GM23338 (cell line): ENCODE results near the gene SLC19A1. TPM values are rescaled to one million over a fixed set of nuclear protein-coding genes. Genes with fewer than 3 reads are reported as not detected.

ENCODE experiments used
- ATAC-seq: fragments of 200-7000 bp; cut with Tn5 transposase; 3 replicates; pipeline ENCODE4 v1.9.1; 2020
- DNase-seq: peaks from one replicate; pipeline ENCODE4 v3.0.0-alpha.2; 2015; ENCODE audit warnings: low spot score
- H2AFZ ChIP-seq: fragments of 200-600 bp; sonication (generic); 2 replicates; pipeline ENCODE4 v1.8.0; 2016; ENCODE audit warnings: antibody characterized with exemption, mild to moderate bottlenecking, moderate library complexity
- H3F3A ChIP-seq: fragments of 200-600 bp; sonication (generic); replicated peaks from 2 replicates; pipeline ENCODE4 v1.8.0; 2017; ENCODE audit warnings: antibody characterized with exemption, mixed run types, low read depth
- H3K27ac ChIP-seq: fragments of 200-600 bp; sonication (generic); 2 replicates; pipeline ENCODE4 v1.6.1; 2016; ENCODE audit warnings: low read depth
- H3K27me3 ChIP-seq: fragments of 200-600 bp; sonication (generic); 2 replicates; pipeline ENCODE4 v1.8.0; 2016; ENCODE audit warnings: mild to moderate bottlenecking, mixed run types, moderate library complexity; ENCODE audit not compliant: insufficient read depth
- H3K36me3 ChIP-seq: fragments of 200-600 bp; sonication (generic); 2 replicates; pipeline ENCODE4 v1.8.0; 2016; ENCODE audit warnings: mild to moderate bottlenecking; ENCODE audit not compliant: insufficient read depth
- H3K4me1 ChIP-seq: fragments of 200-600 bp; sonication (generic); 2 replicates; pipeline ENCODE4 v1.8.0; 2016; ENCODE audit warnings: mild to moderate bottlenecking, moderate library complexity; ENCODE audit not compliant: insufficient read depth
- H3K4me2 ChIP-seq: fragments of 200-600 bp; sonication (generic); 2 replicates; pipeline ENCODE4 v1.7.1; 2017; ENCODE audit warnings: mixed run types
- H3K4me3 ChIP-seq: fragments of 200-600 bp; sonication (generic); 2 replicates; pipeline ENCODE4 v1.6.1; 2016; ENCODE audit warnings: mixed run types
- H3K79me2 ChIP-seq: fragments of 200-600 bp; sonication (generic); replicated peaks from 2 replicates; pipeline ENCODE4 v1.8.0; 2017; ENCODE audit warnings: mild to moderate bottlenecking; ENCODE audit not compliant: insufficient read depth
- H3K9me2 ChIP-seq: fragments of 200-600 bp; sonication (generic); 2 replicates; pipeline ENCODE4 v1.8.0; 2017; ENCODE audit not compliant: insufficient read depth
- H4K20me1 ChIP-seq: fragments of 200-600 bp; sonication (generic); replicated peaks from 2 replicates; pipeline ENCODE4 v1.8.0; 2017; ENCODE audit warnings: mild to moderate bottlenecking; ENCODE audit not compliant: insufficient read depth
- H3K27ac Mint-ChIP-seq: 2 replicates; pipeline ENCODE4 v1.8.0; 2020; ENCODE audit warnings: inconsistent platforms, mild to moderate bottlenecking, moderate library complexity, mixed read lengths
- H3K27me3 Mint-ChIP-seq: 3 replicates; pipeline ENCODE4 v1.8.0; 2022; ENCODE audit warnings: low read depth, mild to moderate bottlenecking, moderate library complexity, mixed read lengths, inconsistent platforms; ENCODE audit not compliant: insufficient read depth, poor library complexity
- H3K36me3 Mint-ChIP-seq: 3 replicates; pipeline ENCODE4 v1.8.0; 2021; ENCODE audit warnings: low read depth, mild to moderate bottlenecking, inconsistent platforms, moderate library complexity, mixed read lengths
- H3K4me1 Mint-ChIP-seq: 3 replicates; pipeline ENCODE4 v1.8.0; 2020; ENCODE audit warnings: mild to moderate bottlenecking, inconsistent platforms, mixed read lengths
- H3K4me3 Mint-ChIP-seq: 3 replicates; pipeline ENCODE4 v1.8.0; 2021; ENCODE audit warnings: moderate library complexity, mild to moderate bottlenecking, inconsistent platforms, mixed read lengths
- H3K9me3 Mint-ChIP-seq: 3 replicates; pipeline ENCODE4 v1.8.0; 2020; ENCODE audit warnings: moderate library complexity, mild to moderate bottlenecking, inconsistent platforms, mixed read lengths
- CREB1 ChIP-seq: fragments of 250-450 bp; sonication (Bioruptor Pico); IDR thresholded peaks from 2 replicates; pipeline ENCODE4 v1.5.0; 2020; ENCODE audit warnings: low read depth, mild to moderate bottlenecking, moderate library complexity
- CTCF ChIP-seq, 2 experiments: fragments of 200-600 bp in 1 of 2; sonication (generic) in 1 of 2; conservative IDR thresholded peaks; 2 replicates each; pipeline versions ENCODE4 v1.5.1 to v1.6.1; 2016 to 2017; ENCODE audit warnings: antibody characterized with exemption in 2 of 2, low read depth in 2 of 2, mild to moderate bottlenecking in 2 of 2, moderate library complexity in 1 of 2
- ETS1 ChIP-seq: IDR thresholded peaks from 2 replicates; pipeline ENCODE4 v1.6.1; 2016; ENCODE audit warnings: antibody characterized with exemption
- EZH2 ChIP-seq: fragments of 200-600 bp; sonication (generic); IDR thresholded peaks from one replicate; pipeline ENCODE4 v1.8.0; 2017; ENCODE audit warnings: antibody characterized with exemption, mild to moderate bottlenecking, low read depth; ENCODE audit not compliant: unreplicated experiment
- EZH2phosphoT487 ChIP-seq: fragments of 200-600 bp; sonication (generic); IDR thresholded peaks from one replicate; pipeline ENCODE4 v1.8.1; 2018; ENCODE audit warnings: antibody characterized with exemption; ENCODE audit not compliant: unreplicated experiment
- JUNB ChIP-seq: IDR thresholded peaks from one replicate; pipeline ENCODE4 v1.6.1; 2016; ENCODE audit warnings: antibody characterized with exemption; ENCODE audit not compliant: unreplicated experiment
- NANOG ChIP-seq: IDR thresholded peaks from 2 replicates; pipeline ENCODE4 v1.6.1; 2016; ENCODE audit warnings: antibody characterized with exemption, borderline replicate concordance
- POLR2AphosphoS5 ChIP-seq: IDR thresholded peaks from 2 replicates; pipeline ENCODE4 v1.6.1; 2016; ENCODE audit warnings: antibody characterized with exemption, low read depth
- STAT1 ChIP-seq: IDR thresholded peaks from one replicate; pipeline ENCODE4 v1.6.1; 2016; ENCODE audit warnings: antibody characterized with exemption; ENCODE audit not compliant: unreplicated experiment
- ZNF114 ChIP-seq: fragments of 250-450 bp; sonication (Bioruptor Pico); IDR thresholded peaks from 2 replicates; pipeline ENCODE4 v1.5.0; 2020; ENCODE audit warnings: mild to moderate bottlenecking, moderate library complexity
- ZNF331 ChIP-seq: fragments of 250-450 bp; sonication (Bioruptor Pico); IDR thresholded peaks from 2 replicates; pipeline ENCODE4 v1.5.0; 2020; ENCODE audit warnings: low read depth, mild to moderate bottlenecking, moderate library complexity
- ZNF462 ChIP-seq: fragments of 250-450 bp; sonication (Bioruptor Pico); IDR thresholded peaks from 2 replicates; pipeline ENCODE4 v1.5.0; 2020; ENCODE audit warnings: mild to moderate bottlenecking, moderate library complexity
- polyA plus RNA-seq: library from polyadenylated mRNA; unstranded; fragments of >200 nt; fragmentation: Nextera tagmentation; extraction: Ambion mirVana; gene quantifications from 2 replicates; pipeline ENCODE4 v1.2.1, GENCODE V29; 2016
- total RNA-seq: library from RNA; depleted of rRNA; stranded (reverse); fragments of >200 nt; shearing (Covaris generic); gene quantifications from 2 replicates; pipeline ENCODE4 v1.2.3, GENCODE V29; 2014
- TF ChIP-seq, protein P1 (sequence below): IDR thresholded peaks from one replicate; pipeline ENCODE4 v1.6.1; 2018; ENCODE audit warnings: antibody characterized with exemption; ENCODE audit not compliant: unreplicated experiment

Gene SLC19A1
- total and polyA plus RNA-seq, 2 experiments from 2014 or later, result 31.2 to 33.0 TPM

- TF ChIP-seq CREB1 (CRISPR knock-in tag) (no peak), ETS1 (no peak), CTCF (conservative IDR thresholded peaks at IDR 0.05; ENCODE audit: low read depth in 2 of 2) (no peak), JUNB (no peak), NANOG (no peak), POLR2AphosphoS5 (no peak), EZH2phosphoT487 (no peak), ZNF114 (CRISPR knock-in tag) (no peak), ZNF462 (CRISPR knock-in tag) (no peak), EZH2 (no peak), STAT1 (no peak), ZNF331 (CRISPR knock-in tag) (no peak)
- TF ChIP-seq, protein P1, sequence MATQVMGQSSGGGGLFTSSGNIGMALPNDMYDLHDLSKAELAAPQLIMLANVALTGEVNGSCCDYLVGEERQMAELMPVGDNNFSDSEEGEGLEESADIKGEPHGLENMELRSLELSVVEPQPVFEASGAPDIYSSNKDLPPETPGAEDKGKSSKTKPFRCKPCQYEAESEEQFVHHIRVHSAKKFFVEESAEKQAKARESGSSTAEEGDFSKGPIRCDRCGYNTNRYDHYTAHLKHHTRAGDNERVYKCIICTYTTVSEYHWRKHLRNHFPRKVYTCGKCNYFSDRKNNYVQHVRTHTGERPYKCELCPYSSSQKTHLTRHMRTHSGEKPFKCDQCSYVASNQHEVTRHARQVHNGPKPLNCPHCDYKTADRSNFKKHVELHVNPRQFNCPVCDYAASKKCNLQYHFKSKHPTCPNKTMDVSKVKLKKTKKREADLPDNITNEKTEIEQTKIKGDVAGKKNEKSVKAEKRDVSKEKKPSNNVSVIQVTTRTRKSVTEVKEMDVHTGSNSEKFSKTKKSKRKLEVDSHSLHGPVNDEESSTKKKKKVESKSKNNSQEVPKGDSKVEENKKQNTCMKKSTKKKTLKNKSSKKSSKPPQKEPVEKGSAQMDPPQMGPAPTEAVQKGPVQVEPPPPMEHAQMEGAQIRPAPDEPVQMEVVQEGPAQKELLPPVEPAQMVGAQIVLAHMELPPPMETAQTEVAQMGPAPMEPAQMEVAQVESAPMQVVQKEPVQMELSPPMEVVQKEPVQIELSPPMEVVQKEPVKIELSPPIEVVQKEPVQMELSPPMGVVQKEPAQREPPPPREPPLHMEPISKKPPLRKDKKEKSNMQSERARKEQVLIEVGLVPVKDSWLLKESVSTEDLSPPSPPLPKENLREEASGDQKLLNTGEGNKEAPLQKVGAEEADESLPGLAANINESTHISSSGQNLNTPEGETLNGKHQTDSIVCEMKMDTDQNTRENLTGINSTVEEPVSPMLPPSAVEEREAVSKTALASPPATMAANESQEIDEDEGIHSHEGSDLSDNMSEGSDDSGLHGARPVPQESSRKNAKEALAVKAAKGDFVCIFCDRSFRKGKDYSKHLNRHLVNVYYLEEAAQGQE, result no peak
- H3K79me2 ChIP-seq, result 0 out of 2 replicates have a peak, but pooled peaks cover 4% of the 10 kb centered on the region
- H3K27ac Mint-ChIP-seq, result peak overlapping the region; percentile 86; the same call in 1 of the 2 replicates
- no peak overlapping the region for H2AFZ ChIP-seq
- H3K27me3 Mint-ChIP-seq, result peaks cover 18% of the 10 kb centered on the region
- H3K4me3 ChIP-seq, result no peak overlapping the region
- H3K27ac ChIP-seq, result peak overlapping the region; percentile 69; the same call in 1 of the 2 replicates
- H3K4me1 Mint-ChIP-seq, result peaks cover 8% of the 10 kb centered on the region
- H3K4me1 ChIP-seq, result no peaks in the 10 kb centered on the region
- H3K36me3 Mint-ChIP-seq, result peaks cover 66% of the 10 kb centered on the region
- H3F3A ChIP-seq, result peaks cover 20% of the 10 kb centered on the region
- no peak overlapping the region for H3K4me2 ChIP-seq
- peaks cover 7% of the 10 kb centered on the region for H3K9me3 Mint-ChIP-seq
- DNase-seq (no peak), ATAC-seq (no peak)
- no peak overlapping the region for H3K4me3 Mint-ChIP-seq
- H3K36me3 ChIP-seq, result peaks cover 17% of the 10 kb centered on the region
- no peaks in the 10 kb centered on the region for H3K9me2 ChIP-seq
- 0 out of 2 replicates have a peak, but pooled peaks cover 7% of the 10 kb centered on the region for H4K20me1 ChIP-seq
- no peaks in the 10 kb centered on the region for H3K27me3 ChIP-seq
These were observed 63.2 kb downstream of the SLC19A1 start for GRCh38 chr21:45478816-45479669.
